ENCODE measurements around the gene ZNF737.
"Not testable (repeated sequence)": the region's sequence is repeated elsewhere in the genome, so short reads cannot be mapped to it uniquely, and the experiment has no call there.

ZNF737 gene
- 73.3 to 81.9 reads per million in 2 donors for total RNA-seq

DNA sequence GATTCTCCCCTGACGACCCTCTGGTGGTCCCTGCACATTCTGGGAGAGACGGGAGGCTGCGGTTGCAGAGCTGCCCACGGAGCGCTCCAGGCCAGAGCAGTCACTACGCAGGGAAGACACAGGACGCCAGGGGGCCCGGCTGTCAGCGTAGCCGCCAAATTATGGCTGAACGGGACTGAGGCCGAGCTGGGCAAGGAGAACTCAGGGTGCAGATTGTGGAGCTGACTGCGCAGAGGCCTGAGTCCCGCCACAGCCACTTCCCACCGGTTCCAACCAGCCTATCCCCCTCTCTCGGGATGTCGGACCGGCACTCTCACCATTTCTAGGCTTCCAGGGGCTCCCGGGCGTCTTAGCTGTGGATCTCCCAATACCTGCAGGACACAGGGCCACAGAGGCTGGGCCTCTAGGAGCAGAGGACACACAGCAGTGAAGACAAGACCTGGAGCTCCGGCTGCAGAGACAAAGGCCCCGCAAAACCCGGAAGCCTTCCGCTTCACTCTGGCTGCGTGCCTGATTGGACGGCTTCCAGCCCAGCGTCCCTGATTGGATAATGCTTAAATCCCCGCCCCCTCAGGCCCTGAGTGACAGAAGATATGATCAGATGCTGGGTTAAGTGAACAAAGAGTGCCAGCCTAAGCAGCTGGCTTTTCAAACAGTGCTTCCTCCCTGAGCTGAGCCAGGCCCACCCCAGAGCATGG, at the start of gene ZNF737:
TSS of gene ZNF737 (minus strand) at position 461 of the 698 bp plus-strand sequence. CDS start at position 320, 141 bp downstream.
- peak; percentile 49 for DNase-seq

DNA sequence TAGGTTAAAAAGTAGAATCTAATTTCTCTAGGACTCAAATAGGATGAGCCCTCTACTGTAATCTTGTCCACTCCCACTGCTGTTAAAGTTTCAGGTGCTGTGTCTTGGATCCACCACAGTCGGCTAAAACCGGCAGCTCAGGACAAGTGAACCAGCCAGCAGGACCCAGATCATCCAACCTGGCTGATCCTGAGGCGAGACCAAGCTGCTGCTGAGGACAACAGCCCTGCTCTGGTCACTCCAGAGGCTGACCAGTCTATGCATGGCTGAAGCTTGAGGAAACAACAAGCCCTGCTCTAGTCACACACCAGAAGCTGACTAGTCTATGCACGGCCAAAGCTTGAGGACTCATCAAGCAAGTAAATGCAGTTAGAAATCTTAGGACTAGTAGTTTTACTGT, 49.4 kb upstream of the ZNF737 start:
- DNase-seq: not testable (repeated sequence)

- DNase-seq: no peak
Measured at GRCh38 chr19:20612711-20613316, 47.2 kb upstream of the ZNF737 start.

- no peak for DNase-seq
Measured at GRCh38 chr19:20611866-20612265, 46.3 kb upstream of the ZNF737 start.

DNA sequence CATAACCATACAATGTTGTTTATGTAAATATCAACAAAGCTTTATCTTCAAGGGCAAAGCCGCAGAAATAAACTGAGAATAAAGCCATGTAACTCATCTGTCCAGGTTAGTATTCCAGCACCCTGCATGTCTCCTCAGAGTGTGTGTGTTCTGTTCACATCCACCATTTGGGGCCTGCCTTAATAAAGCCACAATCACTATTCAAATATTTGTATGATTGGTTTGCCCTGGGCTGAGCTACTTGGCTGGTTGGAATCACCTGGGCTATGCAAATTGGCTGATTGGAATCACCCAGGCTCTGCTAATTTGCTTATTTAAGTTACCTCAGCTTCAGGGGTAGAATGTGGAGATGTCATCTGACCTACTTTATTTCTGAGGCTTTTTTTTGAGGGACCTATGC, 42.4 kb upstream of the ZNF737 start:
- no peak for DNase-seq

DNA sequence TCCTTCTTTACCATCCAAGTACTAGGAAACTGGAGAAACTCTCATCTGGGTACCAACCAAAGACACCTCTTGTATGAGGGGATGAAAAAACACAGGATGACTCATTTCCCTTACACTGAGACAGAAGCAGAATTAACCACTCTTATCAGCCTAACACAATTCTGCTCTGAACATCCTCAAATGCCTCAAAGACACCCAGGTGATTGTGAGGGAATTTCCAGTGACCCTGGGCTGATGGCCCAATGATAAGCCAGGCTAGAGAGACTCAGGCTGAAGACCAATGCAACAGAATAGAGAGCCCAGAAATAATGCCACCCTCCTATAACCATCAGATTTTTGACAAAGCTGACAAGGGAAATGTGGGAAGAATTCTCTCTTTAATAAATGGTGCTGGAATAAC, 7.0 kb downstream of the ZNF737 start:
- no peak for DNase-seq

- no peak for DNase-seq
Measured at GRCh38 chr19:20558011-20558410, 7.6 kb downstream of the ZNF737 start.

GRCh38 chr19:20544667-20545333, 20.8 kb downstream of the ZNF737 start:
- DNase-seq: not testable (repeated sequence)

DNA sequence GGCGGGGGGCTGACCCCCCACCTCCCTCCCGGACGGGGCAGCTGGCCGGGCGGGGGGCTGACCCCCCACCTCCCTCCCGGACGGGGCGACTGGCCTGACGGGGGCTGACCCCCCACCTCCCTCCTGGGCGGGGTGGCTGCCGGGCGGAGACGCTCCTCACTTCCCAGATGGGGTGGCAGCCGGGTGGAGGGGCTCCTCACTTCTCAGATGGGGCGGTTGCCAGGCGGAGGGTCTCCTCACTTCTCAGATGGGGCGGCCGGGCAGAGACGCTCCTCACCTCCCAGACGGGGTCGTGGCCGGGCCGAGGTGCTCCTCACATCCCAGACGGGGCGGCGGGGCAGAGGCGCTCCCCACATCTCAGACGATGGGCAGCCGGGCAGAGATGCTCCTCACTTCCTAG, 35.3 kb downstream of the ZNF737 start:
- not testable (repeated sequence) for DNase-seq

GRCh38 chr19:20513189-20513904, 52.2 kb downstream of the ZNF737 start:
- DNase-seq: no peak

- no peak for DNase-seq
Measured at GRCh38 chr19:20503476-20503875, 62.1 kb downstream of the ZNF737 start.

Measured in activated gamma-delta T cell (primary cell).